NCI-H2029 (cell line): ENCODE measurements around the gene PCDHAC1.
"Not testable (repeated sequence)": the region's sequence is repeated elsewhere in the genome, so short reads cannot be mapped to it uniquely, and the experiment has no call there.

Source experiments
- DNase-seq: peaks from one replicate; lab custom pipeline; 2025; lab: John Stamatoyannopoulos, UW

Gene PCDHAC1

DNA sequence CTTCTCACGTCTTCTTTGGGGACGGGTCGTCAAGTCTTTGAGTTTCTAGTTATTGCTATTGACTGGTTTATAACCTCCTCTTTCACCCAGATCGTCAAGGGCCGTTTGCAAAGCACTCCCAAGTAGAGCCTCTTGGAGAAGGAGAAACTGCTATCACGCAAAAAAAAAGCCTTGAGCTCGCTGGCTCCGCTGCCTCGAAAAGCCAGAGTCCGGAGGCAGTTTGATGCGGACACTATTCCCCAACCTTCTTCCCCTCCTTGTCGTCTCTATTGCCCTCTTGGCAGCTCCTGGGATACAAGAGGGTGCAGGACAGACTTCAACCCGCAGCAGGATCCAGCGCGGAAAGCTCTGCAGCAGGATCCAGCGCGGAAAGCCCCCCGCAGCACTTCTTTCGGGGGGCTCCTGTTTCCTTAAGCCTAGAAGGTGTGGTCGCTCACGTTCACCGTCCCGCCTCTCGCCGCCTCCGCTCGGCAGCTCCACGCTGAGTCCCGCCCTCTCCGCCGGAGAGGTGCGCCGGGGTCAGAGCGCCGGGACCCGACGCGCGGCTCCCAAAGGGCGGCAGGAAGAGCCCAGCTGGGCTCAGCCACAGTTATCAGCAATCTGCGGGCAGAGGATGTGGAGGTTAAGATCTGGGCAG lies at the start of gene PCDHAC1:
TSS of gene PCDHAC1 (plus strand) at position 494 of the 637 bp plus-strand sequence. CDS start 594 bp downstream, outside the sequence.
- DNase-seq, result peak; percentile 41

DNA sequence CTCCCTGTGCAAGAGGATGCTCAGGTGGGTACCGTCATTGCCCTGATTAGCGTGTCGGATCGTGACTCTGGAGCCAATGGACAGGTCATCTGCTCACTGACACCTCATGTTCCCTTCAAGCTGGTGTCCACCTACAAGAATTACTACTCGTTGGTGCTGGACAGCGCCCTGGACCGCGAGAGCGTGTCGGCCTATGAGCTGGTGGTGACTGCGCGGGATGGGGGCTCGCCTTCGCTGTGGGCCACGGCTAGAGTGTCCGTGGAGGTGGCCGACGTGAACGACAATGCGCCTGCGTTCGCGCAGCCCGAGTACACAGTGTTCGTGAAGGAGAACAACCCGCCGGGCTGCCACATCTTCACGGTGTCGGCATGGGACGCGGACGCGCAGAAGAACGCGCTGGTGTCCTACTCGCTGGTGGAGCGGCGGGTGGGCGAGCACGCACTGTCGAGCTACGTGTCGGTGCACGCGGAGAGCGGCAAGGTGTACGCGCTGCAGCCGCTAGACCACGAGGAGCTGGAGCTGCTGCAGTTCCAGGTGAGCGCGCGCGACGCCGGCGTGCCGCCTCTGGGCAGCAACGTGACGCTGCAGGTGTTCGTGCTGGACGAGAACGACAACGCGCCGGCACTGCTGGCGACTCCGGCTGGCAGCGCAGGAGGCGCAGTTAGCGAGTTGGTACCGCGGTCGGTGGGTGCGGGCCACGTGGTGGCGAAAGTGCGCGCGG lies 49.4 kb upstream of the PCDHAC1 start:
- DNase-seq, result not testable (repeated sequence)

DNA sequence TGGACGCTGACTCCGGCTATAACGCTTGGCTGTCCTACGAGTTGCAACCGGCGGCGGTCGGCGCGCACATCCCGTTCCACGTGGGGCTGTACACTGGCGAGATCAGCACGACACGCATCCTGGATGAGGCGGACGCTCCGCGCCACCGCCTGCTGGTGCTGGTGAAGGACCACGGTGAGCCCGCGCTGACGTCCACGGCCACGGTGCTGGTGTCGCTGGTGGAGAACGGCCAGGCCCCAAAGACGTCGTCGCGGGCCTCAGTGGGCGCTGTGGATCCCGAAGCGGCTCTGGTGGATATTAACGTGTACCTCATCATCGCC lies 48.9 kb upstream of the PCDHAC1 start:
- DNase-seq, result no peak

DNA sequence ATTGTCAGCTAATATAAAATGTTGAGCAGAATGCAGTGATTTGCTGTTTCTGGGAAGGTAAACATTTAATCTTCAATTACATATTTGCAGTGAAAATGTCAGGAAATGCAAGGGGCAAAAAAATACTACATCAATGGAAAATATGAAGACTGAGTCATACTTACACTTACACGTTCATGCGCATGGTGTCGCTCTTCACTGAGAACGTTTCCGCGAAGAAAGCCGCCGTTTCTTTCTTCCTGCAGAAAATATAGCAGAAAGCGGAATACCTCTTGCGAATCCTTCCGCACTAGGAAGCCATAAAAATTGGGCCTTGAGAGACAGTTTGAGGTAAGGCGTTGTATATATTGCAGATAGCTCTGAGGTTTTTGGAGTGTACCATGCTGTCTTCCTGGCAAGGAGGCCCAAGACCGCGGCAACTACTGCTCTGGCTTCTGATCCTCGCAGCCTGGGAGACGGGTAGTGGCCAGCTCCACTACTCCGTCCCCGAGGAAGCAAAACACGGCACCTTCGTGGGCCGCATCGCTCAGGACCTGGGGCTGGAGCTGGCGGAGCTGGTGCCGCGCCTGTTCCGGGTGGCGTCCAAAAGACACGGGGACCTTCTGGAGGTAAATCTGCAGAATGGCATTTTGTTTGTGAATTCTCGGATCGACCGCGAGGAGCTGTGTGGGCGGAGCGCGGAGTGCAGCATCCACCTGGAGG lies 44.1 kb upstream of the PCDHAC1 start, which contains the start of gene PCDHA13:
TSS of gene PCDHA13 (plus strand) at position 236 of the 702 bp plus-strand sequence. CDS start at position 381, 145 bp downstream.
- no peak for DNase-seq

DNA sequence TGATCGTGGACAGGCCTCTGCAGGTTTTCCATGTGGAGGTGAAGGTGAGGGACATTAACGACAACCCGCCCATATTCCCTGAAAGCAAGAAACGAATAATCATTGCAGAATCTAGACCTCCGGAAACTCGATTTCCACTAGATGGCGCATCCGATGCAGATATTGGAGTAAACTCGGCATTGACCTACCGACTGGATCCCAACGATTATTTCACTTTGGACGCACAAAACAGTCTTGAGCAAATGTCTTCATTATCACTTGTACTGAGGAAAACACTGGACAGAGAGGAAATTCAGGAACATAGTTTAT lies 43.6 kb upstream of the PCDHAC1 start:
- no peak for DNase-seq

GRCh38 chr5:140883373-140883772 lies 42.7 kb upstream of the PCDHAC1 start:
- DNase-seq, result no peak

DNA sequence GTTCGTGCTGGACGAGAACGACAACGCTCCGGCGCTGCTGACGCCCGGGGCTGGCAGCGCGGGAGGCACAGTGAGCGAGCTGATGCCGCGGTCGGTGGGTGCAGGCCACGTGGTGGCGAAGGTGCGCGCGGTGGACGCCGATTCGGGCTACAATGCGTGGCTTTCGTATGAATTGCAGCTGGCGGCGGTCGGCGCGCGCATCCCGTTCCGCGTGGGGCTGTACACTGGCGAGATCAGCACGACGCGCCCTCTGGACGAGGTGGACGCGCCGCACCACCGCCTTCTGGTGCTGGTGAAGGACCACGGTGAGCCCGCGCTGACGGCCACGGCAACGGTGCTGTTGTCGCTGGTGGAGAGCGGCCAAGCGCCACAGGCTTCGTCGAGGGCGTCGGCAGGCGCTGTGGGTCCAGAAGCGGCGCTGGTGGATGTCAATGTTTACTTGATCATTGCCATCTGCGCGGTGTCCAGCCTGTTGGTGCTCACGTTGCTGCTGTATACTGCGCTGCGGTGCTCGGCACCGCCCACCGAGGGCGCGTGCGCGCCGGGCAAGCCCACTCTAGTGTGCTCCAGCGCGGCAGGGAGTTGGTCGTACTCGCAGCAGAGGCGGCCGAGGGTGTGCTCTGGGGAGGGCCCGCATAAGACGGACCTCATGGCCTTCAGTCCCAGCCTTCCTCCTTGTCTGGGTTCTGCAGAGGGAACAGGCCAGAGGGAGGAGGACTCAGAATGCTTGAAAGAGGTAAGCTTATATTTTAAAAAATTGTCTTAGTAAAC lies 42.0 kb upstream of the PCDHAC1 start:
- DNase-seq, result no peak

GRCh38 chr5:140916325-140916724 lies 9.8 kb upstream of the PCDHAC1 start:
- DNase-seq, result no peak

GRCh38 chr5:140923601-140924000 lies 2.5 kb upstream of the PCDHAC1 start:
- no peak for DNase-seq

GRCh38 chr5:140926443-140927227 lies 536 bp downstream of the PCDHAC1 start:
- DNase-seq, result peak; percentile 78

DNA sequence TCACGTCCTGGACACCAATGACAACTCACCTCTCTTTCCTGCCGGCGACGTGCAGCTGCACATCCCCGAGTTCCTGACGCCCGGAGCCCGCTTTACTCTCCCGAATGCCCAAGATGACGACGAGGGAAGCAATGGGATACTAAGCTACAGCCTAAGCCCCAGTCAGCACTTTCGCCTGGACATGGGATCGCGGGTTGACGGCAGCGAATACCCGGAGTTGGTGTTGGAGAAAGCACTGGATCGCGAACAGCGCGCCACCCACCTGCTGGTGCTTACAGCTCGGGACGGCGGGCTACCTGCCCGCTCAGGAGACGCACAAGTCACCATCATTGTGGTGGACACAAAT lies 1.1 kb downstream of the PCDHAC1 start:
- peak; percentile 1 for DNase-seq

GRCh38 chr5:140934964-140935606 lies 9.0 kb downstream of the PCDHAC1 start:
- no peak for DNase-seq

DNA sequence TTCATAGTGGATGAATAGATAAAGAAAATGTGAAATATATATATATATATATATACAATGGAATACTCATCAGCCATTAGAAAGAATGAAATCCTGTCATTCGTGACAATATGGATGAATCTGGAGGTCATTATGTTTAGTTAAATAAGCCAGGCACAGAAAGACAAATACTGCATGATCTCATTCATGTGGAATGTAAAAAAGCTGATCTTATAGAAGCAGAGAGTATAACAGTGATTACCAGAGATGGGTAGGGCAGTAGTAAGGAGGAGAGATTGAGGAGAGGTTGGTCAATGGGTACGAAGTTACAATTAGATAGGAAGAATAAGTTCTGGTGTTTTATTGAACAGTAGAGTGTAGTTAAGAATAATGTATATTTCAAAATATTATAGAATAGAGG lies 20.5 kb downstream of the PCDHAC1 start:
- DNase-seq, result no peak

DNA sequence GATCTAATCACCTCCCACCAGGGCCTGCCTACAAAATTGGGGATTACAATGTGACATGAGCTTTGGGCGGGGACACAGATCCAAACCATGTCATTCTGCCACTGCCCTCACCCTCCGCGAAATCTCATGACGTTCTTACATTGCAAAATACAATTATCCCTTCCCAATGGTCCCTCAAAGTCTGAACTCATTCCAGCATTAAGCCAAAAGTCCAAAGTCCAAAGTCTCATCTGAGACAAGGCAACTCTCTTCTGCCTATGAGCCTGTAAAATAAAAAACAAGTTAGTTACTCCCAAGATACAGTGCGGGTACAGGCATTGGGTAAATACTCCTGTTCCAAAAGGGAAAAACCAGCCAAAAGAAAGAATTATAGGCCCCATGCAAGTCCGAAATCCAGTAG lies 25.5 kb downstream of the PCDHAC1 start:
- no peak for DNase-seq

DNA sequence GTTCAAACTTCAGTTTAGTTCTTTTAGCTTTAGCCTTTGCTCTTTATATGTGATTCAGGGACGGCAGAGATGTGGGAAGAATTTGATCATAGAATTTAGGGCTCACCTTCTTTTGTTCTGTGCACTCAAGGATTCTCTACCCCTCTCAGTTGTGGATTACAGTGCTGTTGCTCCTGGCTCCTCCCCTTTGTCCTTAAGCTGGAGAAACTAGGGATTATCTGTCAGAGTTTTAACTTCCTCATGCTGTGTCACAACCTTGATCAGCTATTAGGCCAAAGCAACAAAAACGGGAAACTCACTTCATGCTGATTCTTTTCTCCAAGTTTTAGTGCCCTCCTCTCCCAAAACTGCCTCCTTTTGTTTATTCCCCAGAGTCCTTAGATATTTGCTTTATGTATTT lies 27.1 kb downstream of the PCDHAC1 start:
- no peak for DNase-seq

DNA sequence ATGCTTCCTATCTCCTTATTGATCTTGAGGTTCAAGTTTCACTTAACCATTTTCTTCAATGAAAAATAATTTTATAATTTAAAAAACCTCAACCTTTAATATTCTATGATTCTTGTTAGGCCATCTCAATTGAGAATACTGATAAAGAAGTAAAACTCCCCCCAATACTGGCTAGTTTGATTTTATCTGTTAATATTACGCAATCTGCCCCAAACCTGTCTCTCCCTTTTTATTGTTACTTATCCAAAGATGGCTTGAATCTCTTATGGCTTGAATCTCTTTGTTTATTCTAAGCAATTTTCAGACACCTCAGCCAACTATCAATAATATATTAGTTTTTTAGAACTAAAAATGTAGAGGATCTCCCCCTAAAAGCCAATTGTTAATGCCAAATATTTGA lies 36.1 kb downstream of the PCDHAC1 start:
- no peak for DNase-seq

DNA sequence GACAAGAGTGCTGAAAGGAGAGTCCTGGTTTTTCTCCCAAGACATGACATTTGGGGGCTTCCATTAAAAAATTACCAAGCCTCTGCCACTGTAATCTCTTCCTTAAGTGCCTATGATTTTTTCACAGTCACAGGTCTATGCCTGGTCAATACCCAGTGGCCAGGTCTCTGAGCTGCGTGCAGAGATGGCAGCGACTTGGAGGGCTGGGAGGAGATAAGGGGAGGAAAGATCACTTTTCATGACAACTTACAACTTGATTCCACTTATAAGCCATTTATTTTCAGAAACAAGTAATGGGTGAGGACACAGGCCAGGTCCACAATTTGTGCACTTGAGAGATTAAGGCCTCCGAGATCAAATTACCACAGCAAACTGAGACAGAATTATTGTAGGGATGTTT lies 38.3 kb downstream of the PCDHAC1 start:
- no peak for DNase-seq

DNA sequence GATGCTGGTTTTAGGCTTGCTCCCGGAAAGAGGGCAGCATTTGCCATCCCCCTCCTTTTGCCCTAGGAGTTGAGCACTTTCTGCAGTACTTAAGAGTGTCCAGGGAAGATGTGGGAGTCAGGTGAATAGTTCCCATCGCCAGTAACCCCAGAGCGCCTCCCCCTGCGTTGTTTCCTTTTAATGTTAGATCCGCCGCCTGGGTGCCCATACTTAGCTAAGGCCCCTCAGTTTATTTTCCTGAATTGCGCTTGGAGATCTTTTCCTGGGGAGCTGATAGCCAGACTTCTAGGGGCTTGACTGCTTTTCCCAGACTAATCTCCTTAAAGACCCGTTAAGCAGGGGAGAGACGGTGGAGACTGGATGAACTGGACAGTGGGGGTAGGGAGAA lies 39.8 kb downstream of the PCDHAC1 start:
- no peak for DNase-seq

DNA sequence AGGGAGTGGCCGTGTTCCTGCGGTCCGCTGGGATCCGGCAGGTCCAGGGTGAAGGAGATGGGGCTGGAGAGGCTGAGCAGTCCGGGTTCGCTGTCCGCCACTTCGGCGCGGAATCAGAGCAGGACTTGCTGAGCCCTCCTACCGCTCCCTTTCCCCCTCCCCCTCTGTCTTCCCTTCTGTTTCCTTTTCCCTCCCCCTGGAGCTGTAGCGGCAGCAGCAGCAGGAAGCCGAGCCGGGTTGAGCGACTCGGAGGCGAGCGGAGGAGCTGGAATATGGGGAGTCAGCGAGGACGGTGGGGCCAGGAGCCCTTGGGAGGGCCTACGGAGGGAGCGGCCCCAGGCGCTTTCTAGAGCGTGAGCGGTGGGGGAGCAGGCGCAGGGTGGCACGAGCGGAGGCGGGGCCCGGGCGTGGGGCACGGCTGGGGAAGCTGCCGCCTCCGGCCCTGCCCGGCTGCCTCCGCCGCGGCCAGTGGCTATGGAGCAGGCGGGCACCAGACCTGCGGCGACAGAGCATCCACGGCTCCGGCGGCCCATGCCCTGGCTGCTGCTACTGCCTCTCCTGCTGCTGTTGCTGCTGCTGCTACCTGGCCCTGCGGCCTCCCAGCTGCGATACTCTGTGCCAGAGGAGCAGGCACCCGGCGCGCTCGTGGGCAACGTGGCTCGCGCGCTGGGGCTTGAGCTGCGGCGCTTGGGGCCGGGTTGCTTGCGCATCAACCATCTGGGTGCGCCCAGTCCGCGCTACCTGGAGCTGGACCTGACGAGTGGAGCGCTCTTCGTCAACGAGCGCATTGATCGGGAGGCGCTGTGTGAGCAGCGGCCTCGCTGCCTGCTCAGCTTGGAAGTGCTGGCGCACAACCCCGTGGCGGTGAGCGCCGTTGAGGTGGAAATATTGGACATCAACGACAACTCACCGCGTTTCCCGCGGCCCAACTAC lies 40.5 kb downstream of the PCDHAC1 start, which contains the start of gene PCDHAC2:
TSS of gene PCDHAC2 (plus strand) at position 184 of the 933 bp plus-strand sequence. CDS start at position 475, 291 bp downstream.
- peak; percentile 36 for DNase-seq
